Fibroblast of lung (primary cell): Measurements from ENCODE around the gene C6orf52.

Experiments used
- EZH2 ChIP-seq: IDR thresholded peaks from 2 replicates; pipeline ENCODE4 v1.5.1; 2012; ENCODE audit warnings: low read length, control low read depth, mild to moderate bottlenecking; ENCODE audit errors: missing control alignments
- TF ChIP-seq, protein P1 (sequence below), 2 donors: IDR thresholded peaks in 1 of 2; conservative IDR thresholded peaks in 1 of 2; 1 replicate in 1 of 2; 2 replicates in 1 of 2; pipeline ENCODE4 v1.5.1; 2011 to 2012; ENCODE audit warnings: low read length in 2 of 2, control low read depth in 1 of 2, inconsistent platforms in 1 of 2, low read depth in 1 of 2, mild to moderate bottlenecking in 1 of 2

DNA sequence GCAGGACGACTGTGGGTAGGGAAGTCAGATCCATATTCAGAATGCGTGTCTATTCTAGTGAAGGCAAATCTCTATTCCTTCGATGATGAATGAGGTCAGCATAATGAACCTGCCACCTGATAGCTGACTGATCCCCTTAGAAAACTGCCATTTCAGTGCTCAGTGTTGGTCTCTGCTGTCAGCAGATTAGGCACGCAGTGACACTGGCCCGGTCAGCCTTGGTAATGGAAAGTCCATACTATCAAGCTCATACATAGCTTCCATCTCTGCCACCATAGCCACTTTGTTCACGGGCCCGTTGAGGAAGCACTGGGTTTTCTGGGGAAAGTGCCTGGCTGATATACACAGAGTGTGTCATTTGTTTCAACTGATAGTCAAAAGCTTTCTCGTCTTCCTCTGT is 54.0 kb downstream of the C6orf52 start:
- TF ChIP-seq, protein P1, sequence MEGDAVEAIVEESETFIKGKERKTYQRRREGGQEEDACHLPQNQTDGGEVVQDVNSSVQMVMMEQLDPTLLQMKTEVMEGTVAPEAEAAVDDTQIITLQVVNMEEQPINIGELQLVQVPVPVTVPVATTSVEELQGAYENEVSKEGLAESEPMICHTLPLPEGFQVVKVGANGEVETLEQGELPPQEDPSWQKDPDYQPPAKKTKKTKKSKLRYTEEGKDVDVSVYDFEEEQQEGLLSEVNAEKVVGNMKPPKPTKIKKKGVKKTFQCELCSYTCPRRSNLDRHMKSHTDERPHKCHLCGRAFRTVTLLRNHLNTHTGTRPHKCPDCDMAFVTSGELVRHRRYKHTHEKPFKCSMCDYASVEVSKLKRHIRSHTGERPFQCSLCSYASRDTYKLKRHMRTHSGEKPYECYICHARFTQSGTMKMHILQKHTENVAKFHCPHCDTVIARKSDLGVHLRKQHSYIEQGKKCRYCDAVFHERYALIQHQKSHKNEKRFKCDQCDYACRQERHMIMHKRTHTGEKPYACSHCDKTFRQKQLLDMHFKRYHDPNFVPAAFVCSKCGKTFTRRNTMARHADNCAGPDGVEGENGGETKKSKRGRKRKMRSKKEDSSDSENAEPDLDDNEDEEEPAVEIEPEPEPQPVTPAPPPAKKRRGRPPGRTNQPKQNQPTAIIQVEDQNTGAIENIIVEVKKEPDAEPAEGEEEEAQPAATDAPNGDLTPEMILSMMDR (conservative IDR thresholded peaks at IDR 0.05 in 1 of 2, IDR thresholded peaks at IDR 0.05 in 1 of 2; ENCODE audit: low read depth in 1 of 2, low read length in 2 of 2): no peak
- no peak for TF ChIP-seq EZH2
